Measurements from ENCODE around the gene FAM187B. TPM values are rescaled to one million over a fixed set of nuclear protein-coding genes. Genes with fewer than 3 reads are reported as not detected.

Gene FAM187B
- not detected in 3 replicates for polyA plus RNA-seq
- polyA plus RNA-seq (2011; ENCODE audit: low read depth), result not detected
- polyA plus RNA-seq (2011; cell fraction: cytosol; rRNA removed), result not detected in 2 replicates
- polyA plus RNA-seq (2011; cell fraction: nucleus; rRNA removed), result not detected in 2 replicates
- polyA plus RNA-seq (2012; ENCODE audit: low replicate concordance), result not detected in 2 replicates
- polyA minus RNA-seq, result not detected in 3 replicates
- polyA minus RNA-seq (2011; cell fraction: cytosol; rRNA and poly(A)+ RNA removed), result not detected
- not detected in 2 replicates for polyA minus RNA-seq (2011; cell fraction: nucleus; rRNA and poly(A)+ RNA removed)

GRCh38 chr19:35228177-35228930 is at the start of gene FAM187B:
FAM187B (minus strand) TSS chr19:35228739; CDS start chr19:35228680, 59 bp downstream.
- no peaks in the 10 kb centered on the region for H3K4me1 ChIP-seq (ENCODE audit: control insufficient read depth, extremely low read depth, insufficient read depth, low read length)
- H3K9ac ChIP-seq (ENCODE audit: control insufficient read depth, extremely low read depth, insufficient read depth, low read length), result no peak within 1 kb of the TSS
- DNase-seq (ENCODE audit: low read depth, low spot score) (no peak), FAIRE-seq (no peak)
- dilution Hi-C loops (cut with MboI; ENCODE audit: extremely low pct_ligation_motif_present, low sequenced_read_pairs), result no loop called here
- H3K27me3 ChIP-seq (ENCODE audit: control insufficient read depth, extremely low read depth, insufficient read depth, low read length), result no peaks in the 10 kb centered on the region
- no peaks in the 10 kb centered on the region for H3K9me1 ChIP-seq (ENCODE audit: control insufficient read depth, extremely low read depth, insufficient read depth, low read length)
- H3K79me2 ChIP-seq (ENCODE audit: control insufficient read depth, insufficient read depth, low read length), result no peaks in the 10 kb centered on the region
- H2AFZ ChIP-seq (ENCODE audit: control insufficient read depth, low read length), result no peak within 1 kb of the TSS
- H3K9me3 ChIP-seq (ENCODE audit: control insufficient read depth, low read depth, low read length), result no peaks in the 10 kb centered on the region
- H3K27ac ChIP-seq (ENCODE audit: control insufficient read depth, insufficient read depth, low read length), result no peak within 1 kb of the TSS
- TF ChIP-seq CTCF (optimal IDR thresholded peaks at IDR 0.05 in 1 of 3, IDR thresholded peaks at IDR 0.05 in 1 of 3, conservative IDR thresholded peaks at IDR 0.05 in 1 of 3; ENCODE audit: extremely low read depth in 1 of 3, insufficient read depth in 2 of 3, low read length in 3 of 3), result no peak
- TF ChIP-seq EZH2 (IDR thresholded peaks at IDR 0.05; ENCODE audit: low read length), result no peak
- H3K36me3 ChIP-seq (ENCODE audit: control insufficient read depth in 2 of 2, extremely low read depth in 1 of 2, insufficient read depth in 2 of 2, low read length in 2 of 2), result no peaks in the 10 kb centered on the region
- no peak within 1 kb of the TSS for H3K4me3 ChIP-seq (ENCODE audit: control insufficient read depth in 2 of 3, extremely low read depth in 1 of 3, insufficient read depth in 2 of 3, low read depth in 1 of 3, low read length in 3 of 3)
- no peak within 1 kb of the TSS for H3K4me2 ChIP-seq (ENCODE audit: control insufficient read depth, extremely low read depth, insufficient read depth, low read depth, low read length)
- no peaks in the 10 kb centered on the region for H4K20me1 ChIP-seq (ENCODE audit: control insufficient read depth, extremely low read depth, insufficient read depth, low read length)

- H3K36me3 ChIP-seq (ENCODE audit: control insufficient read depth in 2 of 2, extremely low read depth in 1 of 2, insufficient read depth in 2 of 2, low read length in 2 of 2), result peaks cover 12 to 27% of the 10 kb centered on the region in 2 experiments
- no peaks in the 10 kb centered on the region for H3K9me1 ChIP-seq (ENCODE audit: control insufficient read depth, extremely low read depth, insufficient read depth, low read length)
- H3K27me3 ChIP-seq (ENCODE audit: control insufficient read depth, extremely low read depth, insufficient read depth, low read length), result no peaks in the 10 kb centered on the region
- no peak overlapping the region for H3K4me2 ChIP-seq (ENCODE audit: control insufficient read depth, extremely low read depth, insufficient read depth, low read depth, low read length)
- dilution Hi-C loops (cut with MboI; ENCODE audit: extremely low pct_ligation_motif_present, low sequenced_read_pairs), result no loop called here
- no peaks in the 10 kb centered on the region for H3K9me3 ChIP-seq (ENCODE audit: control insufficient read depth, low read depth, low read length)
- no peak overlapping the region for H2AFZ ChIP-seq (ENCODE audit: control insufficient read depth, low read length)
- peaks cover 3% of the 10 kb centered on the region for H3K4me1 ChIP-seq (ENCODE audit: control insufficient read depth, extremely low read depth, insufficient read depth, low read length)
- DNase-seq (ENCODE audit: low read depth, low spot score) (no peak), FAIRE-seq (no peak)
- H4K20me1 ChIP-seq (ENCODE audit: control insufficient read depth, extremely low read depth, insufficient read depth, low read length), result no peaks in the 10 kb centered on the region
- no peak for TF ChIP-seq EZH2 (IDR thresholded peaks at IDR 0.05; ENCODE audit: low read length)
- no peak for TF ChIP-seq CTCF (optimal IDR thresholded peaks at IDR 0.05 in 1 of 3, IDR thresholded peaks at IDR 0.05 in 1 of 3, conservative IDR thresholded peaks at IDR 0.05 in 1 of 3; ENCODE audit: extremely low read depth in 1 of 3, insufficient read depth in 2 of 3, low read length in 3 of 3)
- no peaks in the 10 kb centered on the region for H3K79me2 ChIP-seq (ENCODE audit: control insufficient read depth, insufficient read depth, low read length)
- H3K4me3 ChIP-seq (ENCODE audit: control insufficient read depth in 2 of 3, extremely low read depth in 1 of 3, insufficient read depth in 2 of 3, low read depth in 1 of 3, low read length in 3 of 3), result no peak overlapping the region
- H3K27ac ChIP-seq (ENCODE audit: control insufficient read depth, insufficient read depth, low read length), result no peak overlapping the region
- H3K9ac ChIP-seq (ENCODE audit: control insufficient read depth, extremely low read depth, insufficient read depth, low read length), result no peak overlapping the region
These were observed 48.3 kb upstream of the FAM187B start for GRCh38 chr19:35276706-35277281.
